Breast epithelium (tissue), 4 donors: Measurements from ENCODE around the gene ADAM8. TPM values are rescaled to one million over a fixed set of nuclear protein-coding genes. Genes with fewer than 3 reads are reported as not detected.

Experiments used
- DNase-seq, 2 donors: peaks; one replicate each; pipeline ENCODE4 v3.0.0-alpha.2; 2019; ENCODE audit warnings: low spot score in 2 of 2
- H3K27ac ChIP-seq, 2 donors: fragments of 200-600 bp; sonication (generic) in 1 of 2; one replicate each; pipeline ENCODE4 v1.5.1; 2016 to 2019; ENCODE audit warnings: mild to moderate bottlenecking in 1 of 2
- H3K27me3 ChIP-seq, 2 donors: fragments of 200-600 bp; sonication (generic) in 1 of 2; one replicate each; pipeline versions ENCODE4 v1.5.1 to v1.6.0; 2017 to 2019; ENCODE audit warnings: control low read depth in 1 of 2, mild to moderate bottlenecking in 1 of 2
- H3K36me3 ChIP-seq: fragments of 200-600 bp; one replicate; pipeline ENCODE4 v1.5.1; 2019
- H3K4me1 ChIP-seq, 2 donors: fragments of 200-600 bp; sonication (generic); one replicate each; pipeline ENCODE4 v1.5.1; 2016 to 2019; ENCODE audit warnings: control low read depth in 1 of 2
- H3K4me3 ChIP-seq, 3 donors: fragments of 200-600 bp; sonication (generic); 1 replicate in 2 of 3; 2 replicates in 1 of 3; pipeline ENCODE4 v1.5.1; 2016 to 2019; ENCODE audit warnings: mild to moderate bottlenecking in 3 of 3, moderate library complexity in 2 of 3
- H3K9me3 ChIP-seq, 2 donors: fragments of 200-600 bp; sonication (generic) in 1 of 2; one replicate each; pipeline ENCODE4 v1.5.1; 2016 to 2019; ENCODE audit warnings: control low read depth in 1 of 2
- POLR2A ChIP-seq: fragments of 450-650 bp; IDR thresholded peaks from one replicate; pipeline ENCODE4 v1.6.1; 2016; ENCODE audit warnings: antibody characterized with exemption, mild to moderate bottlenecking, moderate library complexity
- POLR2AphosphoS5 ChIP-seq, 3 donors: sonication (generic); formaldehyde crosslinking; IDR thresholded peaks; one replicate each; pipeline ENCODE4 v1.6.1; 2017; ENCODE audit warnings: antibody characterized with exemption in 3 of 3
- intact Hi-C: fragments of 100-400 bp; cut with DNase I; formaldehyde crosslinking; loops from one replicate; pipeline ENCODE4 v1.15.1; 2023; ENCODE audit warnings: low total_unique reads
- total RNA-seq, 3 donors: library from RNA; depleted of rRNA; stranded (reverse); fragments of >200 nt; gene quantifications; one replicate each; pipeline ENCODE4 v1.1.0, GENCODE V29; 2016
- TF ChIP-seq, protein P1 (sequence below), 3 donors: fragments of 450-650 bp; IDR thresholded peaks; one replicate each; pipeline ENCODE4 v1.5.1; 2016 to 2017; ENCODE audit warnings: antibody characterized with exemption in 3 of 3, mild to moderate bottlenecking in 3 of 3, moderate library complexity in 3 of 3

ADAM8 gene
- total RNA-seq, 3 donors from 2014 or later: 4.6 to 6.6 (median 5.0) TPM

DNA sequence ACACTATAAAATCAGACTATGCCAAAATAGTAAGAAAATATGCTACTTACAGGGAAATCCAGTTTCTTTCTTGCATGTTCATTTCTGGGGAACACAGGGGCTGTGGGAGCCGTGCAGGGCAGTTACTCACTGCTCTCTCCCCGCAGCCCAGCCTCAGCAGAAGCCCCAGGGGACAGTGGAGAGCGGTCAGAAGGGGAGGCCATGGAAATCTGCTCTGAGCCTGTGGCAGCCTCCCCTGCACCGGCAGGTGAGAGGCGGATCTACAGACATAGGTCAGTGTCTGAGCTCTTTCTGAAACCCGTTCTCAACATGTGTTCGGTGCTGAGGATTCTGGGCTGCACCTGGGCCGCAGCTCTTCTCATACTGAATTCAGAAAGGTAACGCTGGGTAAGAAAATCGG lies 34.9 kb upstream of the ADAM8 start:
- DNase-seq: no peak
- intact Hi-C loops: no loop called here
- Histone ChIP-seq H3K9me3 (no peaks in the 10 kb centered on the region), H3K36me3 (no peaks in the 10 kb centered on the region), H3K27ac (no peak overlapping the region), H3K4me3 (no peak overlapping the region), H3K27me3 (no peaks in the 10 kb centered on the region), H3K4me1 (peaks cover 0 to 7% of the 10 kb centered on the region in 2 donors)
- TF ChIP-seq POLR2A: no peak
- TF ChIP-seq, protein P1, sequence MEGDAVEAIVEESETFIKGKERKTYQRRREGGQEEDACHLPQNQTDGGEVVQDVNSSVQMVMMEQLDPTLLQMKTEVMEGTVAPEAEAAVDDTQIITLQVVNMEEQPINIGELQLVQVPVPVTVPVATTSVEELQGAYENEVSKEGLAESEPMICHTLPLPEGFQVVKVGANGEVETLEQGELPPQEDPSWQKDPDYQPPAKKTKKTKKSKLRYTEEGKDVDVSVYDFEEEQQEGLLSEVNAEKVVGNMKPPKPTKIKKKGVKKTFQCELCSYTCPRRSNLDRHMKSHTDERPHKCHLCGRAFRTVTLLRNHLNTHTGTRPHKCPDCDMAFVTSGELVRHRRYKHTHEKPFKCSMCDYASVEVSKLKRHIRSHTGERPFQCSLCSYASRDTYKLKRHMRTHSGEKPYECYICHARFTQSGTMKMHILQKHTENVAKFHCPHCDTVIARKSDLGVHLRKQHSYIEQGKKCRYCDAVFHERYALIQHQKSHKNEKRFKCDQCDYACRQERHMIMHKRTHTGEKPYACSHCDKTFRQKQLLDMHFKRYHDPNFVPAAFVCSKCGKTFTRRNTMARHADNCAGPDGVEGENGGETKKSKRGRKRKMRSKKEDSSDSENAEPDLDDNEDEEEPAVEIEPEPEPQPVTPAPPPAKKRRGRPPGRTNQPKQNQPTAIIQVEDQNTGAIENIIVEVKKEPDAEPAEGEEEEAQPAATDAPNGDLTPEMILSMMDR (IDR thresholded peaks at IDR 0.05): no peak

GRCh38 chr10:133310789-133311188 lies 34.1 kb upstream of the ADAM8 start:
- H3K4me3 ChIP-seq: no peak overlapping the region
- peaks cover 0 to 7% of the 10 kb centered on the region in 2 donors for H3K4me1 ChIP-seq
- intact Hi-C loops: no loop called here
- DNase-seq: no peak
- H3K9me3 ChIP-seq: no peaks in the 10 kb centered on the region
- H3K27me3 ChIP-seq: no peaks in the 10 kb centered on the region
- TF ChIP-seq, protein P1 (IDR thresholded peaks at IDR 0.05): no peak
- no peak for TF ChIP-seq POLR2A
- TF ChIP-seq POLR2AphosphoS5 (IDR thresholded peaks at IDR 0.05): no peak
- H3K27ac ChIP-seq: no peak overlapping the region
- H3K36me3 ChIP-seq: no peaks in the 10 kb centered on the region

DNA sequence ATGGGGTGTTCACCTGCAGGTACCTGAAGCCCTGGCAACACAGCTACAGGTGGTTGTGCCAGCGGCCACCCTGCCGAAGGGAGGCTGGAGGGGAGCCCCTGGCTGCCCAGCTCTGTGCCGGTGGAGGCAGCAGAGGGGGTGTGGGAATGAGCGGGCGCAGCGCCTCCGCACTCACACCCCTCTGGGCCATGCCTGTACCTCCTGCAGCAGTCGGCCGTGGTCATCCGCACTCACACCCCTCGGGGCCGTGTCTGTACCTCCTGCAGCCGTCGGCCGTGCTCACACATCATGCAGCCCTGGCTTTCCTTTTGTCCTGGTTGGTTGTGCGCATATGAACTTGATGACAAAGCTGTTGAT lies 33.7 kb upstream of the ADAM8 start:
- H3K27ac ChIP-seq: no peak overlapping the region
- intact Hi-C loops: no loop called here
- H3K4me3 ChIP-seq: no peak overlapping the region
- H3K9me3 ChIP-seq: no peaks in the 10 kb centered on the region
- peaks cover 0 to 7% of the 10 kb centered on the region in 2 donors for H3K4me1 ChIP-seq
- no peak for DNase-seq
- no peaks in the 10 kb centered on the region for H3K36me3 ChIP-seq
- H3K27me3 ChIP-seq: no peaks in the 10 kb centered on the region
- TF ChIP-seq, protein P1 (IDR thresholded peaks at IDR 0.05): no peak
- TF ChIP-seq POLR2AphosphoS5 (IDR thresholded peaks at IDR 0.05) (no peak), POLR2A (no peak)

GRCh38 chr10:133309720-133310398 lies 33.2 kb upstream of the ADAM8 start:
- peak overlapping the region; percentile 98 to 99 for H3K27ac ChIP-seq
- H3K9me3 ChIP-seq: no peaks in the 10 kb centered on the region
- no peaks in the 10 kb centered on the region for H3K36me3 ChIP-seq
- intact Hi-C loops: no loop called here
- H3K4me3 ChIP-seq: peak overlapping the region in 2 of 3 donors; percentile 92 to 99
- H3K4me1 ChIP-seq: peaks cover 0 to 7% of the 10 kb centered on the region in 2 donors
- TF ChIP-seq POLR2AphosphoS5 (IDR thresholded peaks at IDR 0.05) (no peak), POLR2A (no peak)
- TF ChIP-seq, protein P1 (IDR thresholded peaks at IDR 0.05): no peak
- peak in 1 of 2 donors; percentile 47 for DNase-seq
- no peaks in the 10 kb centered on the region for H3K27me3 ChIP-seq

GRCh38 chr10:133309100-133309719 lies 32.5 kb upstream of the ADAM8 start:
- H3K27me3 ChIP-seq: no peaks in the 10 kb centered on the region
- peak; percentile 92 to 99 for DNase-seq
- H3K4me1 ChIP-seq: peaks cover 0 to 7% of the 10 kb centered on the region in 2 donors
- no peak for TF ChIP-seq POLR2AphosphoS5 (IDR thresholded peaks at IDR 0.05)
- no peak for TF ChIP-seq POLR2A
- TF ChIP-seq, protein P1 (IDR thresholded peaks at IDR 0.05): no peak
- no peaks in the 10 kb centered on the region for H3K36me3 ChIP-seq
- peak overlapping the region; percentile 98 to 99 for H3K27ac ChIP-seq
- H3K4me3 ChIP-seq: peak overlapping the region; percentile 87 to 99 (median 92)
- intact Hi-C loops: no loop called here
- no peaks in the 10 kb centered on the region for H3K9me3 ChIP-seq
